ENCODE results near the gene STARD13. TPM values are rescaled to one million over a fixed set of nuclear protein-coding genes. Genes with fewer than 3 reads are reported as not detected.

STARD13 gene
- total and polyA plus RNA-seq, 4 donors: 2.7 to 15.3 (median 5.7) TPM

DNA sequence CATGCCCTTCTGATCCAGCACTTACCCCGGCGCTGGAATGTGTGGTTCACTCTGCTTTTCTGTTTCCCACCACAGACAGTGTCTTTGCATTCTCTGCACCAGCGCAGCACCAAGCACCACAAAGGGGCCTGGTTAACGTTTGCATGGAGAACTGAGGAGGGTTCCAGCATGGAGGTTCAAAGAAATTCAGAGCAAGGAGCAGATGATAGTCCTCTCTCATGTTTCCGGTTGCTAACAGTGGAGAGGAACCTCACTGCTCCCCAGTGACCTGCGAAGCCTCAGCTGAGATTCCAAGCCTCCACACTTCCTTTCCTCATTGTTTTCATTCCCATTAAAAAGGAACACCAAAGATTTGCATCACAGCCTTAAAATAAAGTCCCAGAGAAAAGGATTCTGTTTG is 99.7 kb downstream of the STARD13 start:
- DNase-seq (ENCODE audit: low spot score): no peak
- no peak overlapping the region for H3K4me3 ChIP-seq (ENCODE audit: low read depth in 1 of 3, low read length in 3 of 3)
- no peak overlapping the region for H3K9ac ChIP-seq (ENCODE audit: low read depth in 1 of 2, low read length in 2 of 2)
- H3K27me3 ChIP-seq (ENCODE audit: control insufficient read depth in 4 of 4, insufficient read depth in 4 of 4, low read length in 3 of 4): no peaks in the 10 kb centered on the region
- no peaks in the 10 kb centered on the region for H3K9me3 ChIP-seq (ENCODE audit: control insufficient read depth in 4 of 4, low read length in 3 of 4)
- H3K4me1 ChIP-seq (ENCODE audit: control insufficient read depth in 4 of 4, insufficient read depth in 4 of 4, low read length in 3 of 4): peaks cover 0 to 2% (median 0%) of the 10 kb centered on the region in 4 donors
- no peak overlapping the region for H3K27ac ChIP-seq (ENCODE audit: low read depth in 1 of 2, low read length in 2 of 2)
- 88% methylated on average over 6 of the region's 6 CpGs for WGBS
- no peak for TF ChIP-seq EGR1 (IDR thresholded peaks at IDR 0.05; ENCODE audit: low read depth in 2 of 2)
- no peak for TF ChIP-seq RXRA (IDR thresholded peaks at IDR 0.05)
- H3K36me3 ChIP-seq (ENCODE audit: control insufficient read depth in 4 of 4, insufficient read depth in 3 of 4, low read depth in 1 of 4, low read length in 3 of 4): no peaks in the 10 kb centered on the region

DNA sequence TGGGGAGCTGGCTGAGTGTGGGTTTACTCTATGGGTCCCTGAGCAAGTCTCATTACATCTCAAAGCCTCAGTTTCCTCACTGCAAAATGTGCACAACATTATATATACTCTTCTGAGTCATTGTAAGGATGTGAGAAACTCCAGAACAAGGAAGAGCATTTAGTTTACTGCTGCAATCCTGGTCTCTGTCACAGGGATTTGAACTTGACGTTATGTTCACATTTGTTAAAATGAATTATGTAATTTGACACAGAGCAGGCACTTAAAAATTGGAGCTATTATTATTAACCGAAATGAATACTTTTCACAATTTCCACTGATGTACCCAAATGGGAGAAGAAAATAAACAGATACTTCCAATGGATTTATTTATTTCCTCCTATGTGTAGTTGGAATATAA is 101.0 kb downstream of the STARD13 start:
- Histone ChIP-seq H3K4me1 (ENCODE audit: control insufficient read depth in 4 of 4, insufficient read depth in 4 of 4, low read length in 3 of 4) (peaks cover 2 to 5% (median 4%) of the 10 kb centered on the region in 4 donors), H3K4me3 (ENCODE audit: low read depth in 1 of 3, low read length in 3 of 3) (no peak overlapping the region), H3K9me3 (ENCODE audit: control insufficient read depth in 4 of 4, low read length in 3 of 4) (no peaks in the 10 kb centered on the region), H3K36me3 (ENCODE audit: control insufficient read depth in 4 of 4, insufficient read depth in 3 of 4, low read depth in 1 of 4, low read length in 3 of 4) (no peaks in the 10 kb centered on the region), H3K27ac (ENCODE audit: low read depth in 1 of 2, low read length in 2 of 2) (no peak overlapping the region), H3K9ac (ENCODE audit: low read depth in 1 of 2, low read length in 2 of 2) (no peak overlapping the region), H3K27me3 (ENCODE audit: control insufficient read depth in 4 of 4, insufficient read depth in 4 of 4, low read length in 3 of 4) (no peaks in the 10 kb centered on the region)
- 84% methylated on average over 2 of the region's 2 CpGs for WGBS
- TF ChIP-seq EGR1 (IDR thresholded peaks at IDR 0.05; ENCODE audit: low read depth in 2 of 2): no peak
- TF ChIP-seq, protein P1, sequence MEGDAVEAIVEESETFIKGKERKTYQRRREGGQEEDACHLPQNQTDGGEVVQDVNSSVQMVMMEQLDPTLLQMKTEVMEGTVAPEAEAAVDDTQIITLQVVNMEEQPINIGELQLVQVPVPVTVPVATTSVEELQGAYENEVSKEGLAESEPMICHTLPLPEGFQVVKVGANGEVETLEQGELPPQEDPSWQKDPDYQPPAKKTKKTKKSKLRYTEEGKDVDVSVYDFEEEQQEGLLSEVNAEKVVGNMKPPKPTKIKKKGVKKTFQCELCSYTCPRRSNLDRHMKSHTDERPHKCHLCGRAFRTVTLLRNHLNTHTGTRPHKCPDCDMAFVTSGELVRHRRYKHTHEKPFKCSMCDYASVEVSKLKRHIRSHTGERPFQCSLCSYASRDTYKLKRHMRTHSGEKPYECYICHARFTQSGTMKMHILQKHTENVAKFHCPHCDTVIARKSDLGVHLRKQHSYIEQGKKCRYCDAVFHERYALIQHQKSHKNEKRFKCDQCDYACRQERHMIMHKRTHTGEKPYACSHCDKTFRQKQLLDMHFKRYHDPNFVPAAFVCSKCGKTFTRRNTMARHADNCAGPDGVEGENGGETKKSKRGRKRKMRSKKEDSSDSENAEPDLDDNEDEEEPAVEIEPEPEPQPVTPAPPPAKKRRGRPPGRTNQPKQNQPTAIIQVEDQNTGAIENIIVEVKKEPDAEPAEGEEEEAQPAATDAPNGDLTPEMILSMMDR (IDR thresholded peaks at IDR 0.05; ENCODE audit: low read depth, low read length, missing input control): no peak
- no peak for TF ChIP-seq RAD21 (IDR thresholded peaks at IDR 0.05)
- TF ChIP-seq FOXA1 (IDR thresholded peaks at IDR 0.05): no peak
- TF ChIP-seq NR2F2 (IDR thresholded peaks at IDR 0.05): no peak
- TF ChIP-seq RXRA (IDR thresholded peaks at IDR 0.05): no peak
- TF ChIP-seq HNF4G (IDR thresholded peaks at IDR 0.05): no peak
- TF ChIP-seq, protein P2, sequence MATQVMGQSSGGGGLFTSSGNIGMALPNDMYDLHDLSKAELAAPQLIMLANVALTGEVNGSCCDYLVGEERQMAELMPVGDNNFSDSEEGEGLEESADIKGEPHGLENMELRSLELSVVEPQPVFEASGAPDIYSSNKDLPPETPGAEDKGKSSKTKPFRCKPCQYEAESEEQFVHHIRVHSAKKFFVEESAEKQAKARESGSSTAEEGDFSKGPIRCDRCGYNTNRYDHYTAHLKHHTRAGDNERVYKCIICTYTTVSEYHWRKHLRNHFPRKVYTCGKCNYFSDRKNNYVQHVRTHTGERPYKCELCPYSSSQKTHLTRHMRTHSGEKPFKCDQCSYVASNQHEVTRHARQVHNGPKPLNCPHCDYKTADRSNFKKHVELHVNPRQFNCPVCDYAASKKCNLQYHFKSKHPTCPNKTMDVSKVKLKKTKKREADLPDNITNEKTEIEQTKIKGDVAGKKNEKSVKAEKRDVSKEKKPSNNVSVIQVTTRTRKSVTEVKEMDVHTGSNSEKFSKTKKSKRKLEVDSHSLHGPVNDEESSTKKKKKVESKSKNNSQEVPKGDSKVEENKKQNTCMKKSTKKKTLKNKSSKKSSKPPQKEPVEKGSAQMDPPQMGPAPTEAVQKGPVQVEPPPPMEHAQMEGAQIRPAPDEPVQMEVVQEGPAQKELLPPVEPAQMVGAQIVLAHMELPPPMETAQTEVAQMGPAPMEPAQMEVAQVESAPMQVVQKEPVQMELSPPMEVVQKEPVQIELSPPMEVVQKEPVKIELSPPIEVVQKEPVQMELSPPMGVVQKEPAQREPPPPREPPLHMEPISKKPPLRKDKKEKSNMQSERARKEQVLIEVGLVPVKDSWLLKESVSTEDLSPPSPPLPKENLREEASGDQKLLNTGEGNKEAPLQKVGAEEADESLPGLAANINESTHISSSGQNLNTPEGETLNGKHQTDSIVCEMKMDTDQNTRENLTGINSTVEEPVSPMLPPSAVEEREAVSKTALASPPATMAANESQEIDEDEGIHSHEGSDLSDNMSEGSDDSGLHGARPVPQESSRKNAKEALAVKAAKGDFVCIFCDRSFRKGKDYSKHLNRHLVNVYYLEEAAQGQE (IDR thresholded peaks at IDR 0.05): no peak
- no peak for TF ChIP-seq JUND (IDR thresholded peaks at IDR 0.05)
- TF ChIP-seq, protein P3, sequence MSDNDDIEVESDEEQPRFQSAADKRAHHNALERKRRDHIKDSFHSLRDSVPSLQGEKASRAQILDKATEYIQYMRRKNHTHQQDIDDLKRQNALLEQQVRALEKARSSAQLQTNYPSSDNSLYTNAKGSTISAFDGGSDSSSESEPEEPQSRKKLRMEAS (IDR thresholded peaks at IDR 0.05): no peak
- DNase-seq (ENCODE audit: low spot score): no peak

DNA sequence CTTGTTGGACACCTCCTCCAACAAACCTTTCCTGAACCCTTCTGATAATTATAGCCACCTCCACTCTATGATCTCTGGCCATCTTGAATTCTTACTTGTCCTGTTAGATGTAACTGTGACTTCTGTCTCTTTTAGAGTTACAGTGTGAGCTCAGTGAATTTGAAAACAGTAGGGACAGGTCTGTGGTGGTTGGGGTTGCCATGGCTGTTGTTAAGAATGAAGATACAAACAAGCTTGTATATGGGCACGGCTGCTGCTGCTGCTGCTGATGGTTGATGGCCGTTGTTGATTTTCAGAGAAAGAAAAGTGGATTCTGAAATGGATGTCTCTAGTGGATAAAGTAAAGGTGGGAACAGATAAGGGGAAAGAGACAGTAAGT is 101.5 kb downstream of the STARD13 start:
- no peaks in the 10 kb centered on the region for H3K9me3 ChIP-seq (ENCODE audit: control insufficient read depth in 4 of 4, low read length in 3 of 4)
- no peaks in the 10 kb centered on the region for H3K36me3 ChIP-seq (ENCODE audit: control insufficient read depth in 4 of 4, insufficient read depth in 3 of 4, low read depth in 1 of 4, low read length in 3 of 4)
- DNase-seq (ENCODE audit: low spot score): no peak
- TF ChIP-seq NR2F2 (IDR thresholded peaks at IDR 0.05) (no peak), GABPA (IDR thresholded peaks at IDR 0.05 in 1 of 2, conservative IDR thresholded peaks at IDR 0.05 in 1 of 2) (no peak), YY1 (IDR thresholded peaks at IDR 0.05) (no peak), FOXA2 (IDR thresholded peaks at IDR 0.05) (no peak), RXRA (IDR thresholded peaks at IDR 0.05) (no peak), TAF1 (conservative IDR thresholded peaks at IDR 0.05) (no peak), FOXA1 (IDR thresholded peaks at IDR 0.05) (no peak), RAD21 (IDR thresholded peaks at IDR 0.05) (no peak), SP1 (IDR thresholded peaks at IDR 0.05) (no peak)
- TF ChIP-seq, protein P4, sequence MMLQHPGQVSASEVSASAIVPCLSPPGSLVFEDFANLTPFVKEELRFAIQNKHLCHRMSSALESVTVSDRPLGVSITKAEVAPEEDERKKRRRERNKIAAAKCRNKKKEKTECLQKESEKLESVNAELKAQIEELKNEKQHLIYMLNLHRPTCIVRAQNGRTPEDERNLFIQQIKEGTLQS (IDR thresholded peaks at IDR 0.05): no peak
- H3K27me3 ChIP-seq (ENCODE audit: control insufficient read depth in 4 of 4, insufficient read depth in 4 of 4, low read length in 3 of 4): no peaks in the 10 kb centered on the region
- no peak overlapping the region for H3K27ac ChIP-seq (ENCODE audit: low read depth in 1 of 2, low read length in 2 of 2)
- H3K4me3 ChIP-seq (ENCODE audit: low read depth in 1 of 3, low read length in 3 of 3): no peak overlapping the region
- H3K4me1 ChIP-seq (ENCODE audit: control insufficient read depth in 4 of 4, insufficient read depth in 4 of 4, low read length in 3 of 4): peaks cover 2 to 5% (median 4%) of the 10 kb centered on the region in 4 donors
- no peak overlapping the region for H3K9ac ChIP-seq (ENCODE audit: low read depth in 1 of 2, low read length in 2 of 2)
- WGBS: 95% methylated on average over 2 of the region's 2 CpGs

Data from liver (tissue), 9 donors.